SK-N-SH treated with all-trans-retinoic acid at 6 μM for 48 hours (cell line): ENCODE measurements around the gene OBSL1.

Experiments
- ATAC-seq: fragments of 200-7000 bp; cut with Tn5 transposase; 3 replicates; pipeline ENCODE4 v1.9.1; 2020; ENCODE audit warnings: mild to moderate bottlenecking, moderate library complexity
- ARNTL ChIP-seq: fragments of 450-650 bp; formaldehyde crosslinking; IDR thresholded peaks from 2 replicates; pipeline ENCODE4 v1.5.0; 2020; ENCODE audit warnings: low read depth, mild to moderate bottlenecking, moderate library complexity, borderline replicate concordance
- BACH2 ChIP-seq: fragments of 250-450 bp; sonication (Bioruptor Pico); IDR thresholded peaks from 2 replicates; pipeline ENCODE4 v1.9.0; 2021; ENCODE audit warnings: mild to moderate bottlenecking, borderline replicate concordance
- CSRNP3 ChIP-seq: fragments of 250-450 bp; sonication (Bioruptor Pico); IDR thresholded peaks from 2 replicates; pipeline ENCODE4 v1.5.1; 2021; ENCODE audit warnings: mild to moderate bottlenecking, moderate library complexity
- ESRRG ChIP-seq: fragments of 250-450 bp; sonication (Bioruptor Pico); IDR thresholded peaks from 2 replicates; pipeline ENCODE4 v1.6.1; 2021; ENCODE audit warnings: mild to moderate bottlenecking
- GLIS3 ChIP-seq: fragments of 250-450 bp; sonication (Bioruptor Pico); IDR thresholded peaks from 2 replicates; pipeline ENCODE4 v1.5.0; 2020; ENCODE audit warnings: mild to moderate bottlenecking, moderate library complexity
- ISL1 ChIP-seq: fragments of 250-450 bp; sonication (Bioruptor Pico); IDR thresholded peaks from 2 replicates; pipeline ENCODE4 v2.1.2; 2022; ENCODE audit warnings: mild to moderate bottlenecking, moderate library complexity
- OSR1 ChIP-seq: fragments of 250-450 bp; sonication (Bioruptor Pico); IDR thresholded peaks from 2 replicates; pipeline ENCODE4 v1.8.0; 2022; ENCODE audit warnings: moderate library complexity, mild to moderate bottlenecking, inconsistent platforms
- PATZ1 ChIP-seq: fragments of 250-450 bp; sonication (Bioruptor Pico); IDR thresholded peaks from 2 replicates; pipeline ENCODE4 v1.8.0; 2020; ENCODE audit warnings: mild to moderate bottlenecking, moderate library complexity, borderline replicate concordance
- POU6F1 ChIP-seq: fragments of 250-450 bp; sonication (Bioruptor Pico); IDR thresholded peaks from 2 replicates; pipeline ENCODE4 v1.8.0; 2021; ENCODE audit warnings: low read depth, mild to moderate bottlenecking, moderate library complexity, borderline replicate concordance
- PPARA ChIP-seq: fragments of 250-450 bp; sonication (Bioruptor Pico); IDR thresholded peaks from 2 replicates; pipeline ENCODE4 v1.5.0; 2020; ENCODE audit warnings: mild to moderate bottlenecking, borderline replicate concordance
- RARB ChIP-seq: fragments of 250-450 bp; sonication (Bioruptor Pico); IDR thresholded peaks from 2 replicates; pipeline ENCODE4 v1.8.0; 2021; ENCODE audit warnings: mild to moderate bottlenecking, moderate library complexity
- SNAI2 ChIP-seq: fragments of 250-450 bp; sonication (Bioruptor Pico); IDR thresholded peaks from 2 replicates; pipeline ENCODE4 v1.5.0; 2020; ENCODE audit warnings: mild to moderate bottlenecking, moderate library complexity
- TCF4 ChIP-seq: fragments of 250-450 bp; sonication (Bioruptor Pico); IDR thresholded peaks from 2 replicates; pipeline ENCODE4 v1.8.0; 2021; ENCODE audit warnings: mild to moderate bottlenecking, moderate library complexity, borderline replicate concordance
- TOX ChIP-seq: fragments of 250-450 bp; sonication (Bioruptor Pico); IDR thresholded peaks from 2 replicates; pipeline ENCODE4 v1.8.0; 2021; ENCODE audit warnings: mild to moderate bottlenecking, moderate library complexity, borderline replicate concordance
- TSHZ2 ChIP-seq: fragments of 250-450 bp; sonication (Bioruptor Pico); IDR thresholded peaks from 2 replicates; pipeline ENCODE4 v1.5.0; 2020; ENCODE audit warnings: mild to moderate bottlenecking, moderate library complexity
- ZC3H10 ChIP-seq: fragments of 250-450 bp; sonication (Bioruptor Pico); IDR thresholded peaks from 2 replicates; pipeline ENCODE4 v1.5.1; 2021; ENCODE audit warnings: mild to moderate bottlenecking, moderate library complexity
- ZFP3 ChIP-seq: fragments of 250-450 bp; sonication (Bioruptor Pico); IDR thresholded peaks from 2 replicates; pipeline ENCODE4 v1.5.0; 2020; ENCODE audit warnings: mild to moderate bottlenecking, moderate library complexity
- ZFP30 ChIP-seq: fragments of 450-650 bp; formaldehyde crosslinking; IDR thresholded peaks from 2 replicates; pipeline ENCODE4 v1.5.0; 2022; ENCODE audit warnings: mild to moderate bottlenecking, moderate library complexity
- ZNF565 ChIP-seq: fragments of 450-650 bp; formaldehyde crosslinking; conservative IDR thresholded peaks from 2 replicates; pipeline ENCODE4 v1.5.0; 2020; ENCODE audit warnings: low read depth, mild to moderate bottlenecking, moderate library complexity
- ZNF70 ChIP-seq: fragments of 450-650 bp; formaldehyde crosslinking; IDR thresholded peaks from 2 replicates; pipeline ENCODE4 v1.5.0; 2020; ENCODE audit warnings: mild to moderate bottlenecking, moderate library complexity
- ZNF8 ChIP-seq: fragments of 450-650 bp; formaldehyde crosslinking; IDR thresholded peaks from 2 replicates; pipeline ENCODE4 v1.5.0; 2020; ENCODE audit warnings: mild to moderate bottlenecking, moderate library complexity

Gene OBSL1

GRCh38 chr2:219569041-219569440 is 2.3 kb downstream of the OBSL1 start:
- ATAC-seq, result no peak
- no peak for TF ChIP-seq TOX (CRISPR knock-in tag)
- TF ChIP-seq, all 23 proteins: peak for 0

GRCh38 chr2:219567791-219568361 is 3.5 kb downstream of the OBSL1 start:
- no peak for TF ChIP-seq ZNF565
- no peak for TF ChIP-seq OSR1
- no peak for TF ChIP-seq ARNTL (CRISPR knock-in tag)
- TF ChIP-seq ZC3H10, result no peak
- no peak for TF ChIP-seq ZNF70 (CRISPR knock-in tag)
- TF ChIP-seq SNAI2 (CRISPR knock-in tag), result no peak
- TF ChIP-seq TSHZ2 (CRISPR knock-in tag), result no peak
- TF ChIP-seq CSRNP3, result no peak
- no peak for TF ChIP-seq PPARA
- no peak for TF ChIP-seq BACH2 (CRISPR knock-in tag)
- no peak for TF ChIP-seq ISL1
- no peak for TF ChIP-seq ESRRG (CRISPR knock-in tag)
- no peak for TF ChIP-seq ZFP30
- no peak for TF ChIP-seq ZNF8 (CRISPR knock-in tag)
- no peak for TF ChIP-seq ZFP3 (CRISPR knock-in tag)
- TF ChIP-seq POU6F1 (CRISPR knock-in tag), result no peak
- TF ChIP-seq TCF4 (CRISPR knock-in tag), result no peak
- TF ChIP-seq GLIS3, result no peak
- no peak for ATAC-seq

- ATAC-seq, result no peak
- no peak for TF ChIP-seq ZFP3 (CRISPR knock-in tag)
- no peak for TF ChIP-seq RARB (CRISPR knock-in tag)
- no peak for TF ChIP-seq TCF4 (CRISPR knock-in tag)
- TF ChIP-seq TOX (CRISPR knock-in tag), result no peak
- TF ChIP-seq ISL1, result no peak
- TF ChIP-seq ZNF8 (CRISPR knock-in tag), result no peak
- TF ChIP-seq TSHZ2 (CRISPR knock-in tag), result no peak
- no peak for TF ChIP-seq ZC3H10
- no peak for TF ChIP-seq GLIS3
- TF ChIP-seq ZFP30, result no peak
- TF ChIP-seq OSR1, result no peak
- TF ChIP-seq PATZ1 (CRISPR knock-in tag), result no peak
- TF ChIP-seq SNAI2 (CRISPR knock-in tag), result no peak
Observed at GRCh38 chr2:219567131-219567530, 4.2 kb downstream of the OBSL1 start.
